ENCODE results near the gene KREMEN1. TPM values are rescaled to one million over a fixed set of nuclear protein-coding genes. Genes with fewer than 3 reads are reported as not detected.

KREMEN1 gene
- total and polyA plus RNA-seq, 4 donors, result 8.8 to 27.5 (median 20.1) TPM

DNA sequence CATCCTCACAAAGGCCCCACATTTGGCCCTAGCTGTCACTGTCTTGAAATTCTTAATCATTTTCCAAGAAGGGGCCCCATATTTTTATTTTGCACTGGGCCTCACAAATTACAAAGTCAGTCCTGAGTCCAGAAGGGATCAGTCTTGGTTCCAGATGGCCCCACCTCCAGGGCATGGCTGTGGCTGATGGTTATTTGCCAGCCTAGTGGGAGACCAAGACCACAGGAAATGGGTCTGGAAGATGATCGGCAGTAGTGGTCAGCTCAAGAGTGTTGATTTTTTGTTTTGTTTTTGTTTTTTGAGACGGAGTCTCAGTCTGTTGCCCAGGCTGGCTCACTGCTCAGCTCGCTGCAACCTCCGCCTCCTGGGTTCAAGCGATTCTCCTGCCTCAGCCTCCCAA is 85.7 kb downstream of the KREMEN1 start:
- Histone ChIP-seq H3K4me1 (ENCODE audit: control insufficient read depth in 5 of 5, insufficient read depth in 5 of 5, low read length in 5 of 5) (peaks cover 0 to 9% (median 0%) of the 10 kb centered on the region in 5 donors), H3K36me3 (ENCODE audit: control insufficient read depth in 4 of 4, insufficient read depth in 4 of 4, low read length in 4 of 4) (no peaks in the 10 kb centered on the region), H3K27me3 (ENCODE audit: control insufficient read depth in 3 of 3, insufficient read depth in 3 of 3, low read length in 2 of 3) (no peaks in the 10 kb centered on the region), H3K4me3 (no peak overlapping the region), H3K9ac (ENCODE audit: insufficient read depth in 1 of 2, low read length in 2 of 2) (no peak overlapping the region), H3K27ac (ENCODE audit: low read depth in 1 of 2, low read length in 1 of 2) (no peak overlapping the region), H3K9me3 (ENCODE audit: control insufficient read depth in 4 of 4, insufficient read depth in 3 of 4, low read length in 3 of 4) (no peaks in the 10 kb centered on the region)
- WGBS, 2 donors, result 87 to 91% methylated on average over 5 of the region's 5 CpGs
- no peak for ATAC-seq (ENCODE audit: insufficient read depth, low FRiP score)
- no peak for DNase-seq
- TF ChIP-seq, protein P1, sequence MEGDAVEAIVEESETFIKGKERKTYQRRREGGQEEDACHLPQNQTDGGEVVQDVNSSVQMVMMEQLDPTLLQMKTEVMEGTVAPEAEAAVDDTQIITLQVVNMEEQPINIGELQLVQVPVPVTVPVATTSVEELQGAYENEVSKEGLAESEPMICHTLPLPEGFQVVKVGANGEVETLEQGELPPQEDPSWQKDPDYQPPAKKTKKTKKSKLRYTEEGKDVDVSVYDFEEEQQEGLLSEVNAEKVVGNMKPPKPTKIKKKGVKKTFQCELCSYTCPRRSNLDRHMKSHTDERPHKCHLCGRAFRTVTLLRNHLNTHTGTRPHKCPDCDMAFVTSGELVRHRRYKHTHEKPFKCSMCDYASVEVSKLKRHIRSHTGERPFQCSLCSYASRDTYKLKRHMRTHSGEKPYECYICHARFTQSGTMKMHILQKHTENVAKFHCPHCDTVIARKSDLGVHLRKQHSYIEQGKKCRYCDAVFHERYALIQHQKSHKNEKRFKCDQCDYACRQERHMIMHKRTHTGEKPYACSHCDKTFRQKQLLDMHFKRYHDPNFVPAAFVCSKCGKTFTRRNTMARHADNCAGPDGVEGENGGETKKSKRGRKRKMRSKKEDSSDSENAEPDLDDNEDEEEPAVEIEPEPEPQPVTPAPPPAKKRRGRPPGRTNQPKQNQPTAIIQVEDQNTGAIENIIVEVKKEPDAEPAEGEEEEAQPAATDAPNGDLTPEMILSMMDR (IDR thresholded peaks at IDR 0.05; ENCODE audit: control extremely low read depth, extremely low read depth), result no peak

DNA sequence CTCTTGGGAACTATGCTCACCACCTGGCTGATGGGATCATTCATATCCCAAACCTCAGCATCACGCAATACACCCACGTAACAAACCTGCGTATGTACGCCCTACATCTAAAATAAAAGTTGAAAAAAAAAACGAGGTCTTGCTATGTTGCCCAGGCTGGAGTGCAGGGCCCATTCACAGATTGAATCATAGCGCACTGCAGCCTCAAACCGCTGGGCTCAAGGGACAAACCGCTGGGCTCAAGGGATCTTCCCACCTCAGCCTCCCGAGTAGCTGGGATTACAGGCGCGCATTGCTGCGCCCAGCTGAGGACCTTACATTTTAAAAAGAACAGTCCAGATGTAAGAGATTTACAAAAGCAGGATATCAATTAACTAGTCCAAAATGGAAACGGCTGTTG is 91.0 kb downstream of the KREMEN1 start:
- DNase-seq (no peak), ATAC-seq (ENCODE audit: insufficient read depth, low FRiP score) (no peak)
- 93 to 94% methylated on average over 13 of the region's 13 CpGs for WGBS, 2 donors

DNA sequence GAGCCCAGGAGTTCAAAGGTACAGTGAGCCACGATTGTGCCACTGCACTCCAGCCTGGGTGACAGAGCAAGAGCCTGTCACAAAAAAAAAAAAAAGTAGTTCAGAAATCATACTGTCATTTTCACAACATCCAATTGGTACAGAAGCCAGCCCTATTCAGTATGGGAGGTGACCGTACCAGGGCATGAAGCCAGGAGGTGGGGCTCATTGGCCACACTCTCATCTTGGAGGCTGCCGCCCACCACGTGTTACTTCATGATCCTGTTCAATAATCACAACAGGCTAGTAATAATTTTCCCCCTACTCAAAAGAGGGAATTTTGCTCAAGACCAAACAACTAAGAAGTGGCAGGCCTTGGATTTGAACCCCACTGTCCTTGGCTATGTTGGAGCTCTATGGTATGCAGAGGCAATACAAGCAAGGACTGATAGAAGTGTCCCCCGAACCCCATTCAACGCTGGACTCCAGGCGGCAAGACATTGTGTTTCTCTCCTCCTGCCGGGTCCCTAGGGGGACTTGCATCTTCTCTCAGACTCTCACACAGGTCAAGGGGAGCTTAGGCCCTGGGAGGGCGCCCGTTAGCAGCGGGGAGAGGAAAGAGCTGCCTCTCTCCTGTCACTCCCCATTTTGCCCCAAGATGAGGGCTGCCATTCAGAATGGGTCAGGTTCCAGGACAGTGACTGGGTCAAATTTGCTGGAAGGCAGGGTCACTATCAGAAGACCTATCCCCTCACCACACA is 92.7 kb downstream of the KREMEN1 start:
- DNase-seq, result no peak
- WGBS, 2 donors, result 84 to 89% methylated on average over 11 of the region's 11 CpGs
- no peak overlapping the region for H3K4me3 ChIP-seq
- no peaks in the 10 kb centered on the region for H3K4me1 ChIP-seq (ENCODE audit: control insufficient read depth in 5 of 5, insufficient read depth in 5 of 5, low read length in 5 of 5)
- TF ChIP-seq, protein P1 (IDR thresholded peaks at IDR 0.05; ENCODE audit: control extremely low read depth, extremely low read depth), result no peak
- H3K27me3 ChIP-seq (ENCODE audit: control insufficient read depth in 3 of 3, insufficient read depth in 3 of 3, low read length in 2 of 3), result no peaks in the 10 kb centered on the region
- peaks cover 0 to 2% (median 0%) of the 10 kb centered on the region in 4 donors for H3K9me3 ChIP-seq (ENCODE audit: control insufficient read depth in 4 of 4, insufficient read depth in 3 of 4, low read length in 3 of 4)
- no peak for ATAC-seq (ENCODE audit: insufficient read depth, low FRiP score)
- H3K27ac ChIP-seq (ENCODE audit: low read depth in 1 of 2, low read length in 1 of 2), result no peak overlapping the region
- no peaks in the 10 kb centered on the region for H3K36me3 ChIP-seq (ENCODE audit: control insufficient read depth in 4 of 4, insufficient read depth in 4 of 4, low read length in 4 of 4)
- H3K9ac ChIP-seq (ENCODE audit: insufficient read depth in 1 of 2, low read length in 2 of 2), result no peak overlapping the region

More for the DNA sequence above, 91.0 kb downstream of the KREMEN1 start:
- no peak overlapping the region for H3K27ac ChIP-seq (ENCODE audit: low read depth in 1 of 2, low read length in 1 of 2)
- peaks cover 0 to 2% (median 0%) of the 10 kb centered on the region in 4 donors for H3K9me3 ChIP-seq (ENCODE audit: control insufficient read depth in 4 of 4, insufficient read depth in 3 of 4, low read length in 3 of 4)
- H3K9ac ChIP-seq (ENCODE audit: insufficient read depth in 1 of 2, low read length in 2 of 2), result no peak overlapping the region
- no peaks in the 10 kb centered on the region for H3K36me3 ChIP-seq (ENCODE audit: control insufficient read depth in 4 of 4, insufficient read depth in 4 of 4, low read length in 4 of 4)
- H3K4me3 ChIP-seq, result no peak overlapping the region
- no peaks in the 10 kb centered on the region for H3K4me1 ChIP-seq (ENCODE audit: control insufficient read depth in 5 of 5, insufficient read depth in 5 of 5, low read length in 5 of 5)
- H3K27me3 ChIP-seq (ENCODE audit: control insufficient read depth in 3 of 3, insufficient read depth in 3 of 3, low read length in 2 of 3), result no peaks in the 10 kb centered on the region
- TF ChIP-seq, protein P1 (IDR thresholded peaks at IDR 0.05; ENCODE audit: control extremely low read depth, extremely low read depth), result no peak

All from lung (tissue), 12 donors.